ENCODE results near the gene MROH2A.

GRCh38 chr2:233866479-233866878 lies 88.3 kb downstream of the MROH2A start:
- no peak for TF ChIP-seq CTCF (IDR thresholded peaks at IDR 0.05)
- TF ChIP-seq CBFB (CRISPR knock-in tag; IDR thresholded peaks at IDR 0.05; ENCODE audit: low read depth): no peak
- no peak for TF ChIP-seq ETV6 (CRISPR knock-in tag; IDR thresholded peaks at IDR 0.05)
- TF ChIP-seq, protein P1, sequence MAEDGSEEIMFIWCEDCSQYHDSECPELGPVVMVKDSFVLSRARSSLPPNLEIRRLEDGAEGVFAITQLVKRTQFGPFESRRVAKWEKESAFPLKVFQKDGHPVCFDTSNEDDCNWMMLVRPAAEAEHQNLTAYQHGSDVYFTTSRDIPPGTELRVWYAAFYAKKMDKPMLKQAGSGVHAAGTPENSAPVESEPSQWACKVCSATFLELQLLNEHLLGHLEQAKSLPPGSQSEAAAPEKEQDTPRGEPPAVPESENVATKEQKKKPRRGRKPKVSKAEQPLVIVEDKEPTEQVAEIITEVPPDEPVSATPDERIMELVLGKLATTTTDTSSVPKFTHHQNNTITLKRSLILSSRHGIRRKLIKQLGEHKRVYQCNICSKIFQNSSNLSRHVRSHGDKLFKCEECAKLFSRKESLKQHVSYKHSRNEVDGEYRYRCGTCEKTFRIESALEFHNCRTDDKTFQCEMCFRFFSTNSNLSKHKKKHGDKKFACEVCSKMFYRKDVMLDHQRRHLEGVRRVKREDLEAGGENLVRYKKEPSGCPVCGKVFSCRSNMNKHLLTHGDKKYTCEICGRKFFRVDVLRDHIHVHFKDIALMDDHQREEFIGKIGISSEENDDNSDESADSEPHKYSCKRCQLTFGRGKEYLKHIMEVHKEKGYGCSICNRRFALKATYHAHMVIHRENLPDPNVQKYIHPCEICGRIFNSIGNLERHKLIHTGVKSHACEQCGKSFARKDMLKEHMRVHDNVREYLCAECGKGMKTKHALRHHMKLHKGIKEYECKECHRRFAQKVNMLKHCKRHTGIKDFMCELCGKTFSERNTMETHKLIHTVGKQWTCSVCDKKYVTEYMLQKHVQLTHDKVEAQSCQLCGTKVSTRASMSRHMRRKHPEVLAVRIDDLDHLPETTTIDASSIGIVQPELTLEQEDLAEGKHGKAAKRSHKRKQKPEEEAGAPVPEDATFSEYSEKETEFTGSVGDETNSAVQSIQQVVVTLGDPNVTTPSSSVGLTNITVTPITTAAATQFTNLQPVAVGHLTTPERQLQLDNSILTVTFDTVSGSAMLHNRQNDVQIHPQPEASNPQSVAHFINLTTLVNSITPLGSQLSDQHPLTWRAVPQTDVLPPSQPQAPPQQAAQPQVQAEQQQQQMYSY (CRISPR knock-in tag; IDR thresholded peaks at IDR 0.05): no peak
- no peak for TF ChIP-seq ESRRA (CRISPR knock-in tag; IDR thresholded peaks at IDR 0.05; ENCODE audit: borderline replicate concordance)
- TF ChIP-seq FOXP4 (CRISPR knock-in tag; IDR thresholded peaks at IDR 0.05): no peak
- no peak for TF ChIP-seq TEAD4 (CRISPR knock-in tag; IDR thresholded peaks at IDR 0.05)
- TF ChIP-seq ZNF416 (CRISPR knock-in tag; IDR thresholded peaks at IDR 0.05): no peak
- TF ChIP-seq E2F4 (CRISPR knock-in tag; IDR thresholded peaks at IDR 0.05; ENCODE audit: borderline replicate concordance, low read depth): no peak
- TF ChIP-seq ZNF281 (CRISPR knock-in tag; IDR thresholded peaks at IDR 0.05): no peak
- TF ChIP-seq FOXK1 (CRISPR knock-in tag; IDR thresholded peaks at IDR 0.05): no peak
- TF ChIP-seq NFYB (CRISPR knock-in tag; conservative IDR thresholded peaks at IDR 0.05; ENCODE audit: low read depth): no peak
- TF ChIP-seq, protein P2, sequence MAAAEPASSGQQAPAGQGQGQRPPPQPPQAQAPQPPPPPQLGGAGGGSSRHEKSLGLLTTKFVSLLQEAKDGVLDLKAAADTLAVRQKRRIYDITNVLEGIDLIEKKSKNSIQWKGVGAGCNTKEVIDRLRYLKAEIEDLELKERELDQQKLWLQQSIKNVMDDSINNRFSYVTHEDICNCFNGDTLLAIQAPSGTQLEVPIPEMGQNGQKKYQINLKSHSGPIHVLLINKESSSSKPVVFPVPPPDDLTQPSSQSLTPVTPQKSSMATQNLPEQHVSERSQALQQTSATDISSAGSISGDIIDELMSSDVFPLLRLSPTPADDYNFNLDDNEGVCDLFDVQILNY (CRISPR knock-in tag; IDR thresholded peaks at IDR 0.05): no peak
- TF ChIP-seq NR3C1 (CRISPR knock-in tag; conservative IDR thresholded peaks at IDR 0.05; ENCODE audit: low read depth): no peak
